OCI-LY7 (cell line): ENCODE results near the gene NLGN1. TPM values are rescaled to one million over a fixed set of nuclear protein-coding genes. Genes with fewer than 3 reads are reported as not detected.

ENCODE experiments used
- BruUV-seq: library from RNA; stranded (reverse); fragments of 400-500 nt; replicated peaks from 2 replicates; lab custom pipeline; 2021; lab: Mats Ljungman, UMichigan
- CTCF ChIA-PET: fragments of 300-600 bp; sonication (Branson Sonifier 250); formaldehyde crosslinking; loops from one replicate; lab custom pipeline; 2022; ENCODE audit warnings: antibody characterized with exemption; ENCODE audit not compliant: unreplicated experiment; lab: Charles Lee
- POLR2A ChIA-PET: fragments of 300-600 bp; sonication (Branson Sonifier 250); formaldehyde crosslinking; loops from one replicate; lab custom pipeline; 2022; ENCODE audit warnings: antibody characterized with exemption; lab: Charles Lee
- DNase-seq: peaks from one replicate; pipeline ENCODE4 v3.0.0-alpha.2; 2015; ENCODE audit warnings: low spot score
- H2AFZ ChIP-seq: fragments of 200-600 bp; sonication (generic), shearing (Covaris generic); 2 replicates; pipeline ENCODE4 v1.6.1; 2014; ENCODE audit warnings: mild to moderate bottlenecking, antibody characterized with exemption, low read length, moderate library complexity
- H3K27ac ChIP-seq: fragments of 200-600 bp; sonication (generic); 2 replicates; pipeline ENCODE4 v1.5.1; 2014; ENCODE audit warnings: mixed run types, low read depth, mild to moderate bottlenecking, moderate library complexity, low read length, inconsistent platforms; ENCODE audit not compliant: poor library complexity, severe bottlenecking
- H3K36me3 ChIP-seq: fragments of 200-600 bp; sonication (generic); 2 replicates; pipeline ENCODE4 v1.6.1; 2014; ENCODE audit warnings: mild to moderate bottlenecking, antibody characterized with exemption, low read length, moderate library complexity, mixed read lengths; ENCODE audit not compliant: insufficient read depth
- H3K4me1 ChIP-seq: fragments of 200-600 bp; sonication (generic); 2 replicates; pipeline ENCODE4 v1.5.1; 2014; ENCODE audit warnings: mild to moderate bottlenecking, low read length; ENCODE audit not compliant: insufficient read depth, poor library complexity, severe bottlenecking
- H3K4me2 ChIP-seq: fragments of 200-600 bp; sonication (generic); 2 replicates; pipeline ENCODE4 v1.6.1; 2014; ENCODE audit warnings: mild to moderate bottlenecking, low read length
- H3K4me3 ChIP-seq: fragments of 200-600 bp; sonication (generic); 2 replicates; pipeline ENCODE4 v1.5.1; 2014; ENCODE audit warnings: mild to moderate bottlenecking, low read depth, low read length; ENCODE audit not compliant: poor library complexity, severe bottlenecking
- H3K79me2 ChIP-seq: fragments of 200-600 bp; sonication (generic); 2 replicates; pipeline ENCODE4 v1.6.1; 2016; ENCODE audit warnings: low read depth, mild to moderate bottlenecking, low read length, moderate library complexity, mixed read lengths; ENCODE audit not compliant: insufficient read depth
- H3K9me2 ChIP-seq: fragments of 200-600 bp; sonication (generic); 2 replicates; pipeline ENCODE4 v1.6.1; 2016; ENCODE audit warnings: mild to moderate bottlenecking, low read length, mixed read lengths; ENCODE audit not compliant: insufficient read depth
- H3K9me3 ChIP-seq: fragments of 200-600 bp; sonication (generic); 2 replicates; pipeline ENCODE4 v1.6.1; 2014; ENCODE audit warnings: mild to moderate bottlenecking, mixed run types, low read length, mixed read lengths
- H4K20me1 ChIP-seq: fragments of 200-600 bp; sonication (generic); 2 replicates; pipeline ENCODE4 v1.6.1; 2014; ENCODE audit warnings: mild to moderate bottlenecking, antibody characterized with exemption, low read length, moderate library complexity, mixed read lengths; ENCODE audit not compliant: insufficient read depth
- CTCF ChIP-seq: fragments of 200-600 bp; sonication (generic); conservative IDR thresholded peaks from 2 replicates; pipeline ENCODE4 v1.5.1; 2014; ENCODE audit warnings: mild to moderate bottlenecking, antibody characterized with exemption, low read length, moderate library complexity, mixed read lengths
- EZH2phosphoT487 ChIP-seq: fragments of 200-600 bp; sonication (generic); IDR thresholded peaks from 2 replicates; pipeline ENCODE4 v1.6.1; 2018; ENCODE audit warnings: low read depth, borderline replicate concordance, mild to moderate bottlenecking, mixed run types, antibody characterized with exemption, low read length, moderate library complexity, mixed read lengths
- intact Hi-C: fragments of 100-400 bp; cut with micrococcal nuclease; formaldehyde crosslinking; loops from one replicate; pipeline ENCODE4 v1.10.0; 2022; ENCODE audit not compliant: unreplicated experiment
- total RNA-seq, 2 experiments: library from RNA; depleted of rRNA in 1 of 2; stranded (reverse); fragments of >200 nt in 1 of 2; shearing (Covaris generic) in 1 of 2; gene quantifications; 2 replicates each; pipeline ENCODE4 v1.2.3, GENCODE V29; 2014 to 2022

Gene NLGN1
- total RNA-seq, 2 experiments from 2014 or later, result not detected

GRCh38 chr3:173548261-173548660 is 150.7 kb downstream of the NLGN1 start:
- Histone ChIP-seq H2AFZ (no peak overlapping the region), H3K4me3 (no peak overlapping the region), H3K4me2 (no peak overlapping the region), H3K9me2 (no peaks in the 10 kb centered on the region), H3K36me3 (no peaks in the 10 kb centered on the region), H3K79me2 (no peaks in the 10 kb centered on the region), H3K4me1 (no peaks in the 10 kb centered on the region), H3K27ac (no peak overlapping the region), H4K20me1 (no peaks in the 10 kb centered on the region), H3K9me3 (no peaks in the 10 kb centered on the region)
- CTCF ChIA-PET, result no interaction called here
- no TSS peak for BruUV-seq
- no peak for TF ChIP-seq EZH2phosphoT487
- no peak for TF ChIP-seq CTCF
- POLR2A ChIA-PET, result no interaction called here
- intact Hi-C loops, result no loop called here
- no peak for DNase-seq

DNA sequence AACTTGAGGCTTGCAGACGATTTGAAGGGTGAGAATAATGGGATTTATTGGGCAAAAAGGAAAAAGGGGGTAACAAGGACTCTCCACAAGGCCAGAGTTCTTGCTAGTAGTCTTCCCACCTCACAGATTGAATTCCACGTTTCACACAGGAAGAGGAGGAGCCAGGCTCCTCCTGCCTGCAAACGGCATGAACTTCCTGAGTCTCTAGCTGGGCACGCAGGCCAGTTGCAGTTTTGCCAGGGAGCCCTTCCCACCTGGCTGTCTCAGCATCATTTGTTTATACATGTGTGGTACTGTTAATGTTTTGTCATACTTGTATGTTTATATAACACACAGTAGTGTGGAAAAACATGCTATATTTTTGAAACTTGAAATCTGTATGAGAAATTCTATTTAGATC is 155.0 kb downstream of the NLGN1 start:
- H3K4me2 ChIP-seq, result no peak overlapping the region
- no peaks in the 10 kb centered on the region for H3K36me3 ChIP-seq
- no peaks in the 10 kb centered on the region for H3K4me1 ChIP-seq
- ChIA-PET CTCF (no interaction called here), POLR2A (interaction anchor here (0.5 kb wide), 1 partner anchor 404 kb away, joined by 3 read pairs; no protein-coding TSS in a partner anchor)
- H3K9me2 ChIP-seq, result no peaks in the 10 kb centered on the region
- intact Hi-C loops, result no loop called here
- TF ChIP-seq CTCF, result no peak
- TF ChIP-seq EZH2phosphoT487, result no peak
- H3K27ac ChIP-seq, result no peak overlapping the region
- H3K4me3 ChIP-seq, result no peak overlapping the region
- H4K20me1 ChIP-seq, result no peaks in the 10 kb centered on the region
- H2AFZ ChIP-seq, result no peak overlapping the region
- no peaks in the 10 kb centered on the region for H3K79me2 ChIP-seq
- BruUV-seq, result no TSS peak
- H3K9me3 ChIP-seq, result no peaks in the 10 kb centered on the region
- DNase-seq, result no peak

DNA sequence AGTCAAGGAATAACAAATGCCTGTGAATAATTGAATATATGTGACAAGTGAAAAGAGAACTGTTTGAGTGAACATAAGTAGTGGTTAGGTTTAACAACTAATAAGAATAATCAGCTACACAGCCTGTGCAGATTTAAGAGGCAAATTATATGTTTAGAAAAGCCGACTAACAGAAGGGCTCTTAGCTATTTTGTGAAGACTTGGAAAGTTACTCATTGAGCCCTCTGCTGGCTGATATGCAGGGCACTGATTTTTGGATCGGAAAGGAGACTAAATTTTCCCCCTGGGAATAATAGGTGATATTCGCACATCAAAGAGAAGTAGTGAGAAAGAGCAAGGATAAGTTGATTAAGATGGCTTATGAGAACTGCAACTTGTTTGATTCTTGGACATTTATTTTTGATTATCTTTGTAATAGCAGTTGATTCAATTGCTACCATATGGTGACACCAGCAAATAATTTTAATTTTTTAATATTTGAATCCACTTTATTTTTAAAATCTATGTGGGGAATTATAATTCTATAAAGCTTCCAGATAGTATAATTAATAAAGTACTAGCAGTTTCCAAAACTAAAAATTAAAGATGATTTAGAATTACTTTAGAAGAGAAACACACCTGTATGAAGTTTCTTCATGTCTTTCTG is 156.2 kb downstream of the NLGN1 start:
- intact Hi-C loops, result no loop called here
- DNase-seq, result peak; percentile 17
- TF ChIP-seq EZH2phosphoT487 (no peak), CTCF (peak; percentile 71)
- CTCF ChIA-PET, result no interaction called here
- Histone ChIP-seq H2AFZ (no peak overlapping the region), H3K4me1 (no peaks in the 10 kb centered on the region), H3K4me2 (no peak overlapping the region), H3K79me2 (no peaks in the 10 kb centered on the region), H3K36me3 (no peaks in the 10 kb centered on the region), H3K9me3 (no peaks in the 10 kb centered on the region), H3K27ac (no peak overlapping the region), H3K4me3 (no peak overlapping the region), H4K20me1 (no peaks in the 10 kb centered on the region), H3K9me2 (no peaks in the 10 kb centered on the region)
- POLR2A ChIA-PET, result interaction anchor here (1.0 kb wide), 1 partner anchor 113 kb away, joined by 3 read pairs; no protein-coding TSS in a partner anchor
- BruUV-seq, result no TSS peak
